Hypothalamus (tissue), 51 donors: ENCODE measurements around the gene PNPLA1.

Experiments used
- DNase-seq, 51 donors: peaks; one replicate each; lab custom pipeline; 2025; lab: John Stamatoyannopoulos, UW

Gene PNPLA1

DNA sequence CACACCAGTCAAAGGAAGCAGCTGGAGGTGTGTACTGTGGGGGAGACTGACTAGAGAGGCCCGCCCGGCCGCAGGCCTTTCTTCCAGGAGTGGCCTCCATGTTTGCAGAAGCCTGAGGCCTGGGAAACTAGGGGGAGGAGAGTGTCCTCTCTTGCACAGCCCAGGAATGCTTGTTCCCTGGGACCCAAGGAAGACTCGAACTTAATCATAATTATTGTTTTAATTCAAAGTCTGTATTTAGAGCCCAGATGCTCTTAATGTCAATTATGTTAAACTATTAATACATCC, 43.7 kb downstream of the PNPLA1 start:
- DNase-seq: no peak

DNA sequence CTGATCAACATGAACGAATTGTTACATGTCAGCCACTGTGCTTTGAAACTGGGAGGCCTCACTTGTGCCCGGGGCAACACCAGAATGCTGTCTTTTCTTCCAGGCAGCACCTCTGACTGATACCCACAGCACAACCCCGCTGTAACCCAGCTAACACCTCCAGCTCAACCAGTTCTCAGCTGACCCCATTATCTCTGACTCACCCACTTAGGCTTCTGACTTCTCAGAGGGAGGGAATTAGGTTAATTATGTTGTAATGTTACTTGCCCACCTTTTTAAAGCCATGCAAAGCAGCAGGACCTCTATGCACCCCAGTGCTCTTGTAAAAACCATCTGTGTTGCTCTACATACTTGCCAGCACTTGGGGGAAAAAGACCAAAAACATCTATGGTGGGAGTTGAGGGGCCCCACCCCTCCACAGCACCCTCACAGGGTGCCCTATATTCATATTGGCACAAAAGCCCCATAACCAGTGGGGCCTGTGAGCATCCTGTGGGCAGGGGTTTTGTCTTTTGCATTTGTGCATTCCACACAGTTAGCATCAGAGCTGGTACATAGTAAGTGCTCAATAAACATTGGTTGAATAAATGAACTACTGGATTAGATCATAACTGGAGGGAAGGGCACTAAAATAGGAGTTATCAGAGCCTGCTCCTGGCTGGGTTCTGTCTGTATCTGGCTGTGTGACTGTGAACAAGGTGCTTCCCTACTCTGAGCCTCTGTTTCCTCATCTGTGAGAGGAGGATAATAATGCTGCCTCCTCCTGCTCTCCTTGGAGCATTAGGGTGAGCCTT, 44.6 kb downstream of the PNPLA1 start:
- no peak for DNase-seq

DNA sequence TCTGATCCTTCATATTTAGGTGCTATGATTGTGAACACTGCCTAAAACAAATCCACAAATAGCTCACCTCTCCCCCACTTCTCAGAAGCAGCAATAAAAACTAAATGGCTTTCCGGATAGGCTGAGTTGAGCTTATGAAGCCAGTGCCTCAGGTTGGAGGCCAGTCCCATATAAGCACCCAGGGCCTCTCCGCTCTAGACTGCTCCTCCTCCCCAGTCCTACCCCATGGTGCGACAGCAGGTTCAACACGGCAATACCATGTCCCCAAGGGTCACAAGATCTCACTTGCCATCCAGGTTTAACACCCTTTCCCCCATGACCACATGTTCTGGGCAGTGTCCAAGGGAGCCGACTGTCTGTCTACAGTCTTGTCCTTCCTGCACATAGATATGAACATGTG, 46.1 kb downstream of the PNPLA1 start:
- DNase-seq: no peak

DNA sequence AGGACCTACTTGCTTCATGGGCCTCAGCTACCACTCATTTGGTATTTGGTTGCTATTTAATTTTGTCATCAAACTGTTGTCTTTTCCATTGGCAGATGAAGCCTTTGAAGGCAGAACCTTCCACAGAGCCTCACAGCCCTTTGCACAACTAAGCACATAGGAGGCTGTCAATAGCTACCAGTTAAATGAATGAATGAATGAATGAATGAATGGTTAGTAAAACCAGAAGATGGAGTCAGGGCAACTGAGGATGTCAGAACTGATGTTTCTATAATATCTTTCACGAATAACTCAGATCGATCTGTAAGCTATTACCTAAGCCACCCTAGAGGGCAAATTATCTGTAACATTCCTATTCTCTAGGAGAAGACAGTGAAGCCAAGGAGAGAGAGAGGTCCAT, 47.8 kb downstream of the PNPLA1 start:
- no peak for DNase-seq

DNA sequence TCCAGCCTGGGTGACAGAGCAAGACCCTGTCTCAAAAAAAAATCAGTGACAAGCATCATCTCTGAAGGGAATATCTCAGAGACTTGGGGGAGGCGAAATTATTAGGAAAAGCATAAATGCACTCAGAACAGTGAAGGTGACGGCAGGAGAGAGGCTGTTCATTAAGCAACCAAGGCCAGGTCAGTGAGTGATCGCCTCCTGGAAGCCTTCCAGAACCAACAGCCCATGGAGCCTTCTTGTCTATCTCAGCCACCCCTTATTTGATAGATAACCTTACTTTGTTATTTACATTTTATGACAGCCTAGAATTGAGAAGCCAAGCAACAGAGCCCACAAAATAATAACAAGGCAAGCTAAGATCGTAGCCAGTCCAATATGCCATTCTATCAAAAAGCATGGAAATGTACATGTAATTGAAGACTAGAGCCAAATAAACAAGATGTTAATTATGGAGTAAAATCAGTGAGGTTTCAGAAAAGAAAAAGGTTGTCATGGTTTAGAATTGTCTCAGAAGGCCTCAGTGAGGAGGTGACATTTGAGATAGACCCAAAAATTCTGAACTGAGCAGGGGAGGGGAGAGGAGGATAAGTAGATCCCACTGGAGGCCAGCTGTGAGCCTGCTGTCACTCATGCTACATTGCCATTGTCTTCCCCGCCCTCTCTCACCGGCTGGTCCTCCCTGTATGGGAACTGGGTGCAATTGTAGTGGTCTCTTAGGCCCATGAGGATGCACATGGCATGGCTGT, 49.0 kb downstream of the PNPLA1 start:
- no peak for DNase-seq

DNA sequence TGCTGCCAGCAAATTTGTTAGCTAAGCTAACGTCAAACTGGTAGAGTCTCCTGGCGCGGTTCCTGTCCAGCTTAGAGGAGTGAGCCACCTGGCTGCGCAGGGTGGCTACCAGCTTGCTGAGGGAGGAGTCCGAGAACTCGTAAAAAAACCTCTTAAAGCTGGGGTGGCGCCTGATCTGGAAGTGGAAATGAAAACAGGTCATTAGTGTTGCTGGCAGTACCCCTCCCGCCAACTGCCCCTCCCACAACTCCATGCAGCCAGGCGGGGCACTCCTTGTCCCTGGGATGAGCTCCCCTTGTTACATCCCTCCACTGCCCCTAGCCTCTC, 49.5 kb downstream of the PNPLA1 start:
- no peak for DNase-seq

DNA sequence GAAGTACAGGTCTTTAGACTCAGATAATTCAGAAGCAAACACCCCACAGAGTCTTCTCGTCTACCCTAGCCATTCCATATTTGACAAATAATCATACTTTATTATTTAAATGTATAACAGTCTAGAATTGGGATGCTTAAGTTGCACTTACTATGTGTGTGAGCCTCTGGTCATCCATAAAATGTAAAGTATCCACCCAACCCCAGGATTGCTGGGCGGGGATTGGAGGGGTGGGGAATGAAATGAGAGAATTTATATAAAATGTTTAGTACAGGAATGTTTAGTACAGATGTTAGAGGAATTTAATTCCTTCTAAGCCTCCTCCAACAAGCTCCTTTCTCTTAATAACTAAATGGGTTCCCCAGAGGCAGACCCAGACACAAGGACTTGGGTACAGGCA, 50.0 kb downstream of the PNPLA1 start:
- DNase-seq: no peak

DNA sequence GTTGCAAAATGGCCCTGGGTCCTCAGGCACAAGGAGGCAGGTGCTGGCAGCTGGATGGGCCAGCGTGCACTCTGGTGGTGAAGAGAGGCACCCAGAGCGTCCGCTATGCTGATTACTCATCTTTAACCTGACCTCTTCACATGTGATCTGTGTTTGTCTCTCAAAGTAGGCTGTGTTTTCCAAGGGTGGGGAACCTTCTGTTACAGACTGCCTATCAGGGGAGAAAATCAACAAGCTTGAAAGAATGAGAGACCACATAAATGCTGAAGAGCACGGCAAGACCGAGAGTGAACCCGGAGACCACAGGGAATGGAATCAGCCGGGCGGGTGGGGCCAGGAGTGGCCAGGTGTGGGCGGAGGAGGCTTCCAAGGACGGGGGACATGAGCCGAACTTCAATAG, 50.6 kb downstream of the PNPLA1 start:
- DNase-seq: no peak

DNA sequence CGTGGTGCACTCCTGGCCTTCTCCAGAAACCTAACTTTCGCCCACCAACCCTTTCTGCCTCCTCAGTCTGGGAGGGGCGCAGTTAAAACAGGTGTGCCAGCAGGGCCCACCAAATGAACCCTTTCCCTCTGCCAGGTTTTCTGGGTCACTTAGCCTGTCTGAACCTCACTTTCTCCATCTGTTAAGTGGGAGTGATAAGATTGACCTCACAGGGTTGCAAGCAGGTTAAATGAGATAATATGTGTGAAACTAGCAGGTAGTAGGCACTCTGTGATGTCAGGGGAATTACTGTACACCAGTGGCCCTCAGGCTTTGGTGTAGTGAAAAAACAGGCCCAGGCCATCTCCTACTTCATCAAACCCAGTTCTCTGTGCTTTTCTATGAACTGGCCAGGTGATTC, 52.7 kb downstream of the PNPLA1 start:
- DNase-seq: no peak

DNA sequence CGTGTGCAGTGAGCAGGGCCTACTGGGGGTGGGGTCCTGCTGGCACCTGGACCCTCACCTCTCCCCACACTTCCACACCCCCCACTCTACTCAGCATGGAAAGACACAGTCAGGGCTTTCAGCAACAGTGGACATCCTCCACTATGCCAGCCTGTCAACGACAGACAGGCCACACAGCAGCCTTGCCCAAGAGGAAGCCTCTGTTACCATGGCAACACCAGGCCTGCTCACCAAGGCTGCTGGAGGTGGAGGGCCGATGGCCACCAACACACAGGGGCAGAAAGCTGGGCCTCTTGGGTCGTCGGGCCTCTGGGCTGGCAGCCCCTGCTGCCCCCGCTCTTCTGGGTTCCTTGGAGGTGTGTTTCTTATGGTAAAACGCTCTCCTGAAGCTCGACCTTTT, 53.2 kb downstream of the PNPLA1 start:
- DNase-seq: peak in 22 of 51 donors; percentile 4 to 56 (median 20)

DNA sequence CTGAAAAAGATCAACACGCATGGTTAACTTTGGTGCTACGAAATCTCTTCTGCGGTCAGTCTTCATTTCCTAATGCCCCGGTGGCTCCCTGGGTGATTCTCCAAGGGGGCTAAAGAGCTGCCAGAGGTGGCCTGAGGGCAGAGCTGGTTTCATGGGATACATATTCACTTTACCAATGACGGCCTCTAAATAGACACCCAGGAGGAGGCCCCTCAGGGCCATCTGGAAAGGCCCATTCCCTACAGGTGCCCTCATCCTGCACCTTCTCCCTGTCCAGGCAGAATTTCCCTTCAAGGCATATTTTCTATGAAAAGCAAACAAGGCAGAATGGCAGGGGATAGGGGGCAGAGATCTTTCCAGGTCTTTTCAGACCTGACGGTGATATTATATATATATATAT, 54.3 kb downstream of the PNPLA1 start:
- no peak for DNase-seq

DNA sequence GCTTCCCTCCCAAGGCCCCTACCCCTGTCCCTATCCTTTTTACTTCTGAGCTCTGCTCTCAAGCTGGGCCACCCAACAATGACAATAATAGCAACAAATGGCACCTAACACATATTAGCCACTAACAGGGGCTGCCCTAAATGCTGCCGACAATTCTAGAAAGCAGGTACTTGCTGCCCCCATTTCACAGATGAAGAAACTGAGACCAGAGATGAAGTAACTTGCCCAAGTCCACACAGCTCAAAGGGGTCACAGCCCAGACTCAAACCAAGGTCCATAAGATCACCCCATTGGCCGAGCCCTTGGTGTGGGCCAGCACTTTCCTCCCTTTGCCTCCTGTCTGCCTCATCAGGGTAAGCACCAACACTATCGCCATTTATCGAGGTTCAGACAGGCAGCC, 54.9 kb downstream of the PNPLA1 start:
- no peak for DNase-seq

DNA sequence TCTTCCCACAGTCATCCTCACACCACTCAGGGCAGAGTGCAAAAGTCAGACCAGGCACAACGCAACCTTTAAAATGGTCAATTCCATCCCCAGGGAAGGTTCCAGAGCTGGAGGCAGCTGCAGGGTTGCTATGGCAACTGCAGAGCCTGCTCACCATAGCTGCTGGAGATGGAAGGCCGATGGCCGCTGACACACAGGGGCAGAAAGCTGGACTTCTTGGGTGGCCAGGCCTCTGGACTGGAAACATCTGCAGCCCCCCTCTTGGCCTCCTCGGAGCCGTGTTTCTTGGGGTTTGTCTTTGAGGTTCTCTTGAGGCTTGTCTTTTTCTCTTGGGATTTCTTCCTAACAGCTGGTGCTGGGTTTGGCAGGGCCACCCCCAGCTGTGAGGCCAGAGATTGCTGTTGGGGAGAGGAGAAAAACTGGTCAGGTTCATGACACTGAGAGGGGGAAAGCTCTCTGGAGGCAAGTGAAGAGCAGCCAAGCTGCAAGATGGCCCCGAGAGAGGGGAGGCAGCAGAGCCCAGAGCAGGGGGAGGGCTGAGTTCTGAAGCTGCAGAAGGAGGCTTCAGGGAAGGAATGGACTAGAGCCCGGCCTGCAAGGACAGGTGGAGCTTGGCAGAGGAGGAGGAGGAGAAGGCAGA, 56.6 kb downstream of the PNPLA1 start:
- DNase-seq: peak in 21 of 51 donors; percentile 7 to 49 (median 24)

DNA sequence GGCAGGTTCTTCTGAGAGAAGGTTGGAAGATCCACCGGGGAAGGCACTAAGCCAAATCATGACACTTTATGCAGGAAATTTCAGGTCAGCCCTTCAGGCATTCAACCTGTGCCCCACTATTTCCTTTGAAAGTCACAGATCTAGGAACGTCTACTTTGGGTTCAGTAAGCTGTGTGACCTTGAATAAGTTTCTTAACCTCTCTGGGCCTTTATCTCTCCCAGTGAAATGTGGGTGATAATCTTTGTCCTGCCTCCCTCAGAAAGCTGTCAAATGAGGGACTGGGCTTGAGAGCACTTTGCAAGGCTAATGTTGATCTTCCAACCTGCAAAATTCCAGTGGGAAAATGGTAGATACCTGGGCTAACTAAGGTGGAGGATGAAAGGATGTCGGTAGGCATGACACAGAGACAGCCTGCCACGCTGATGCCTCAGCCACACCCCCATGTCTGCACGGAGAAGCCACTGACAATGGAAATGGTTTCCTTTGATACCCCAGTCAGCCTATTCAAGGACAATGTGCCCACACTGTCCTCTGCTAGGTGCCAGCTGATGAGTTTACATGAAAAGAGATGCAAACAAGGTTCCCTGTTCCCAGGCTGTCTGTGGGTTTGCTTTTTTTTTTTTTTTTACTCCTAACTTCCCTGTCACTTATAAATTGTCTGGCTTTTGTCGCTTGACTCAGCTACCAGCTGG, 57.5 kb downstream of the PNPLA1 start:
- peak in 2 of 51 donors; percentile 11 to 20 for DNase-seq

DNA sequence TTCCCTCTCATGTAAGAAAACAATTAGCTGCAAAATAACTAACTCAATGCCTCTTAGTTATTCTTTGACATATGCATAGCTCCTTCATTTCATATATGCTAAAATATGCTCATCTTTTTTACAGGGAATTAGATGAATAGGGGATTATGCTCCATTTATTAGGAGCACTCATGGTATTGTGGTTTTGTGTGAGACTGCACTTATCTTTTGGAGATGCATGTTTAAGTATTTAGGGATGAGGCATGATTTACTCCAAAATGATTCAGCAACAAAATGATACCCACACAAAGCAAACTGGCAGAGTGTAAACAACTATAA, 58.0 kb downstream of the PNPLA1 start:
- peak in 1 of 51 donors; percentile 4 for DNase-seq

DNA sequence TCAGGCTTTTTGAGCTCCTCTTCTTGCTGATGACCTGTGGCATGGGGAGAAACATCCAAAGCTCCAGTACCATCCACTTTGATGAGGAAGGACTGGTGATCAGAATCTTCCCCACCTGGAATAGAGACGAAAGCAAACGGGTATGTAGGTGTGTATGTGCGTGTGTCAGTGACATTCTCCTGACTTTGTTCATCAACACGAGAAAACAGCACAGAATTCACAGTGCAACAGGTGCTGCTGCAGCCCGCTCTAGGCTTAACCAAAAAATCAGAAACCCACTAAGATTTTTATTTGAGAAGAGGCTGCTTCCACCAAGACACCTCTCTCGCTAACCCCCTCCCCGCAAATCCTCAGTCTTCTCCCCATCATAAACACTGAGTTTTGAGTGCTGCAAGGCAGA, 58.7 kb downstream of the PNPLA1 start:
- no peak for DNase-seq

DNA sequence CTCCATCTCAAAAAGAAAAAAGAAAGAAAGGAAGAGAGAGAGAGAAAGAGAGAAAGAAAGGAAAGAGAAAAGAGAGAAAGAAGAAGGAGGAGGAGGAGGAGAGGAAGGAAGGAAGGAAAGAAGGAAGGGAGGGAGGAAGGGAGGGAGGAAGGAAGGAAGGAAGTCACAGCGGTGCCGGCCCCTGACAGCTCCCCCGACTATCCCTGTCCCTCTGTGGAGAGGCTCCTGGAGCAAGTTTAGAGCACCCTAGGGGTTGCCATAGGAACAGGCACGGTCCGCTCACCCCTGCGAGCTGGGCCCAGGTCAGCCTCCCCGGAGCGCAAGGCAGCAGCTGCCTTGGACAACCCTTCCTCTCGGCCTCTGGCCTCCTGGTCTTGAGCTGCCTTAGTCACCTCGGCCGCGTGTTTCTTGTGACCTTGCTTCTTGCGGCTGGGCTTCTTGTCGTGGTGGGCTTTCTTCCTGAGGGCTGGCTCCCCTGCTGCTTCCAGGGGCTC, 60.0 kb downstream of the PNPLA1 start:
- no peak for DNase-seq

DNA sequence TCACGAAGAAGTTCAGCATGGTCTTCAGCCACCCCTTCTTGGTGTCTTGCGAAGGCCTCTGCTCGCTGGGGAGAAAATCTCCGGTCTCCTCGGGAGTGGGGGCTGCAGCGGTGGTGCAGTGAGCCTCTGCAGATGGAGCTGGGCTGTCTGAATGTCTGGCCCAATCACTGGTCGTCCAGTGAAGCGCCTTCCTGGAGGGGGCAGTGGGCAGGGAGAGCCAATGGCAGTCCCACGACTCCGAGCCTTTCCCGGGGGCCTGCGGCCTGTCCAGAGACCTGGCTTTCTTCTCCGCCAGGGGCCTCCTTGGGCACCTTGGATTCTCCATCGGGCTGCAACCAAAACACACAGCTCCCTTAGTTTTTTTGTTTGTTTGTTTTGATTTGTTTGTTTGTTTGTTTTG, 60.5 kb downstream of the PNPLA1 start:
- DNase-seq: no peak

DNA sequence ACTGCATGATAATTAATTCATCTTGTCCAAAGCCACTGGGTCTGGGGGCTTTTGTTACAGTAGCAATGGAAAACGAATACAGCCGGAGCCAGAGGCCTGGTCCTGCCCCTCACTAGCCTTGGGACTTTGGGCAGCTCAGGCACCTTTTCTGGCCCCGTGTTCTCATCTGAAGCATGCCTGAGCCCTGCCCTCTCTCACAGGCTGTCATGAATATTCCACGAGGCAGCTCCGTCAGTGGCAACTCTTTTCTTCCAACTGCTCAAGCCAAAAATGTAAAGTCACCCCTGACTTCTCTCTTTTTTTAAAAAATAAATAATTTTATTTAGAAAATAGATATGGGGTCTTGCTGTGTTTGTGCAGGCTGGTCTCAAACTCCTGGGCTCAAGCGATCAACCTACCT, 61.5 kb downstream of the PNPLA1 start:
- no peak for DNase-seq

DNA sequence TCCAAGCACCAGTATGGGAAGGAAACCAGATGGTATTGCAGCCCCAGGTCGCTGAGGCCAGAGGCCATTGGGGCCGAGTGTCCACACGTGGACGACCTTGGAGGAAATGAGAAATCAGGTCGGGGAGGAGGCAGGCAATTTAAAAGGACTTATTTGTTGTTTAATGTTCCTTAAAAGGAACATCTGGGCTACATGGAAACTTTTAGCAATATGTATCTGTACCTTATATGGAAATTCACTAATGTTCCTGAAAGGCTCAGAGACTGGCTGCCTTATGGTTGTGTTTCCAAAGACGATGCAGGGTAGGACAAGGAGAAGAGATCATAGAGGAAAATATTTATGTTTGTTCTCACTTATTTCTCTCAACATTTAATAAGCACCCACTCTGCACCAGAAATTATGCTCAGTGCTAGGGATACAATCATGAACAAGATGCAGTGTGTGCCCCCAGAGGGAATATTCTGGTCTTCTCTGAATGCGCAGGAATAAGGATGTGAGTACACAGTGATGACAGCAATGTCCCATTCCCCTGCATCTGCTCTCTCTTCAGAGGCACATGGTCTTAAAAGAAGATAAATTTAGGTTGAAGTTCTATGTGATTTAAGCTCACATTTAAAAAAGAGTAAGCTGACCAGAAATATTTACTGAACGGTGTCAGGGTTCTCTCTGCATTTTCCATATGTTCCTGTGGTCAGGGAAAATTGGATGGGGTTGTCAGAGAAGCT, 63.5 kb downstream of the PNPLA1 start:
- DNase-seq: peak in 1 of 51 donors; percentile 37
